GM21619 (cell line): ENCODE data around the gene GTPBP10.

Source experiments
- ATAC-seq: cut with Tn5 transposase; IDR thresholded peaks from one replicate; pipeline ENCODE4 v1.9.1; 2021; ENCODE audit not compliant: unreplicated experiment

Gene GTPBP10

GRCh38 chr7:90430614-90431460 is 84.3 kb downstream of the GTPBP10 start:
- ATAC-seq: no peak

- no peak for ATAC-seq
These were observed 86.2 kb downstream of the GTPBP10 start for GRCh38 chr7:90432752-90433151.

GRCh38 chr7:90433221-90433620 is 86.7 kb downstream of the GTPBP10 start:
- no peak for ATAC-seq
